ENCODE measurements around the gene ACBD4.

- TF ChIP-seq EZH2phosphoT487 (IDR thresholded peaks at IDR 0.05; ENCODE audit: insufficient read depth, low read depth) (no peak), EZH2 (IDR thresholded peaks at IDR 0.05; ENCODE audit: insufficient read depth, poor library complexity, severe bottlenecking) (no peak)
These were observed 12.9 kb downstream of the ACBD4 start, which contains the start of gene HEXIM1 for GRCh38 chr17:45148183-45149036.

All from GM23248 (cell line).